Activated naive CD4-positive, alpha-beta T cell treated with anti-CD3 and anti-CD28 coated beads, Interleukin-2, amount 10 ng/mL, durations not matched to agents 7 days and 5 days (primary cell): ENCODE data around the gene ARL3.

Source experiments
- CTCF ChIA-PET: fragments of 350-600 bp; sonication (Branson Sonifier 250); formaldehyde crosslinking; loops from one replicate; lab custom pipeline; 2021; ENCODE audit warnings: antibody characterized with exemption; lab: Charles Lee
- DNase-seq: peaks from one replicate; pipeline ENCODE4 v3.0.0-alpha.2; 2020
- H3K27ac Mint-ChIP-seq: one replicate; pipeline ENCODE4 v1.8.0; 2021; ENCODE audit warnings: mild to moderate bottlenecking, moderate library complexity, mixed read lengths
- H3K27me3 Mint-ChIP-seq: one replicate; pipeline ENCODE4 v1.8.0; 2021; ENCODE audit warnings: mild to moderate bottlenecking, mixed read lengths
- H3K36me3 Mint-ChIP-seq: one replicate; pipeline ENCODE4 v1.8.0; 2021; ENCODE audit warnings: mixed read lengths
- H3K4me1 Mint-ChIP-seq: one replicate; pipeline ENCODE4 v1.8.0; 2021; ENCODE audit warnings: mixed read lengths
- H3K4me3 Mint-ChIP-seq: one replicate; pipeline ENCODE4 v1.8.0; 2021; ENCODE audit warnings: mild to moderate bottlenecking, moderate library complexity, mixed read lengths
- H3K9me3 Mint-ChIP-seq: one replicate; pipeline ENCODE4 v1.8.0; 2021; ENCODE audit warnings: mixed read lengths

Gene ARL3

GRCh38 chr10:102678842-102679289 is 35.3 kb downstream of the ARL3 start:
- no peak overlapping the region for H3K4me3 Mint-ChIP-seq
- peaks cover 2% of the 10 kb centered on the region for H3K36me3 Mint-ChIP-seq
- peaks cover 51% of the 10 kb centered on the region for H3K4me1 Mint-ChIP-seq
- CTCF ChIA-PET = interaction anchor here (0.7 to 3.8 kb wide), 3 partner anchors 31 to 34 kb away, joined by 3 to 15 read pairs (median 4); partner anchors contain the start of genes ARL3 and SFXN2
- H3K27ac Mint-ChIP-seq = no peak overlapping the region
- DNase-seq = peak; percentile 32
- no peaks in the 10 kb centered on the region for H3K27me3 Mint-ChIP-seq
- no peaks in the 10 kb centered on the region for H3K9me3 Mint-ChIP-seq

GRCh38 chr10:102678068-102678400 is 36.2 kb downstream of the ARL3 start:
- no peak for DNase-seq
- CTCF ChIA-PET = interaction anchor here (0.8 to 3.8 kb wide), 3 partner anchors 8 to 35 kb away, joined by 4 to 15 read pairs (median 4); partner anchors contain the start of genes ARL3 and SFXN2
- Mint-ChIP-seq H3K36me3 (peaks cover 2% of the 10 kb centered on the region), H3K27ac (no peak overlapping the region), H3K4me1 (peaks cover 59% of the 10 kb centered on the region), H3K9me3 (no peaks in the 10 kb centered on the region), H3K4me3 (no peak overlapping the region), H3K27me3 (no peaks in the 10 kb centered on the region)

GRCh38 chr10:102677331-102678067 is 36.7 kb downstream of the ARL3 start:
- no peak for DNase-seq
- peaks cover 63% of the 10 kb centered on the region for H3K4me1 Mint-ChIP-seq
- CTCF ChIA-PET = interaction anchor here (0.8 to 3.8 kb wide), 2 partner anchors 8 to 36 kb away, joined by 4 to 15 read pairs; partner anchors contain the start of genes ARL3 and SFXN2
- H3K27ac Mint-ChIP-seq = no peak overlapping the region
- H3K27me3 Mint-ChIP-seq = no peaks in the 10 kb centered on the region
- no peaks in the 10 kb centered on the region for H3K9me3 Mint-ChIP-seq
- peaks cover 2% of the 10 kb centered on the region for H3K36me3 Mint-ChIP-seq
- no peak overlapping the region for H3K4me3 Mint-ChIP-seq

GRCh38 chr10:102676534-102677315 is 37.5 kb downstream of the ARL3 start:
- no peak overlapping the region for H3K27ac Mint-ChIP-seq

GRCh38 chr10:102675666-102676533 is 38.3 kb downstream of the ARL3 start:
- Mint-ChIP-seq H3K4me3 (no peak overlapping the region), H3K27ac (no peak overlapping the region), H3K27me3 (no peaks in the 10 kb centered on the region), H3K4me1 (peaks cover 51% of the 10 kb centered on the region), H3K36me3 (no peaks in the 10 kb centered on the region), H3K9me3 (no peaks in the 10 kb centered on the region)
- DNase-seq = no peak
- CTCF ChIA-PET = interaction anchor here (0.6 to 2.4 kb wide), 7 partner anchors 12 to 178 kb away, joined by 3 to 9 read pairs (median 5); partner anchors contain the start of genes ARL3, SFXN2 and TRIM8

More at GRCh38 chr10:102676534-102677315, 37.5 kb downstream of the ARL3 start:
- no peaks in the 10 kb centered on the region for H3K9me3 Mint-ChIP-seq
- H3K4me3 Mint-ChIP-seq = no peak overlapping the region
- peaks cover 56% of the 10 kb centered on the region for H3K4me1 Mint-ChIP-seq
- no peaks in the 10 kb centered on the region for H3K27me3 Mint-ChIP-seq
- CTCF ChIA-PET = interaction anchor here (1.2 to 3.8 kb wide), 3 partner anchors 32 to 37 kb away, joined by 5 to 15 read pairs (median 5); partner anchors contain the start of genes ARL3, SFXN2 and TRIM8
- H3K36me3 Mint-ChIP-seq = peaks cover 2% of the 10 kb centered on the region
- no peak for DNase-seq

GRCh38 chr10:102675011-102675665 is 39.1 kb downstream of the ARL3 start:
- no peaks in the 10 kb centered on the region for H3K27me3 Mint-ChIP-seq
- CTCF ChIA-PET = interaction anchor here (0.6 to 2.4 kb wide), 12 partner anchors 11 to 177 kb away, joined by 3 to 9 read pairs (median 4); partner anchors contain the start of genes ARL3, SFXN2, SUFU and TRIM8
- DNase-seq = no peak
- peak overlapping the region; percentile 76 for H3K27ac Mint-ChIP-seq
- peak overlapping the region; percentile 73 for H3K4me3 Mint-ChIP-seq
- no peaks in the 10 kb centered on the region for H3K9me3 Mint-ChIP-seq
- peaks cover 47% of the 10 kb centered on the region for H3K4me1 Mint-ChIP-seq
- no peaks in the 10 kb centered on the region for H3K36me3 Mint-ChIP-seq

- Mint-ChIP-seq H3K4me3 (peak overlapping the region; percentile 73), H3K27ac (peak overlapping the region; percentile 76), H3K9me3 (no peaks in the 10 kb centered on the region), H3K4me1 (peaks cover 49% of the 10 kb centered on the region), H3K36me3 (no peaks in the 10 kb centered on the region), H3K27me3 (no peaks in the 10 kb centered on the region)
- CTCF ChIA-PET = interaction anchor here (0.9 to 2.4 kb wide), 11 partner anchors 11 to 170 kb away, joined by 3 to 9 read pairs (median 4); partner anchors contain the start of gene SUFU
- DNase-seq = peak; percentile 51
These were observed 39.6 kb downstream of the ARL3 start for GRCh38 chr10:102674566-102674965.

GRCh38 chr10:102673819-102674511 is 40.2 kb downstream of the ARL3 start:
- peak; percentile 90 for DNase-seq
- Mint-ChIP-seq H3K36me3 (no peaks in the 10 kb centered on the region), H3K4me3 (peak overlapping the region; percentile 73), H3K27ac (peak overlapping the region; percentile 76), H3K27me3 (no peaks in the 10 kb centered on the region), H3K4me1 (peaks cover 52% of the 10 kb centered on the region), H3K9me3 (no peaks in the 10 kb centered on the region)
- CTCF ChIA-PET = interaction anchor here (0.9 to 2.4 kb wide), 12 partner anchors 10 to 169 kb away, joined by 3 to 9 read pairs (median 4); partner anchors contain the start of gene SUFU

GRCh38 chr10:102673236-102673818 is 40.9 kb downstream of the ARL3 start:
- Mint-ChIP-seq H3K27me3 (no peaks in the 10 kb centered on the region), H3K9me3 (no peaks in the 10 kb centered on the region), H3K36me3 (no peaks in the 10 kb centered on the region), H3K27ac (peak overlapping the region; percentile 76), H3K4me1 (peaks cover 54% of the 10 kb centered on the region), H3K4me3 (peak overlapping the region; percentile 73)
- no peak for DNase-seq
- CTCF ChIA-PET = interaction anchor here (0.9 to 2.4 kb wide), 7 partner anchors 12 to 169 kb away, joined by 3 to 6 read pairs (median 4); partner anchors contain the start of gene SUFU

- CTCF ChIA-PET = interaction anchor here (1.1 to 3.3 kb wide), 6 partner anchors 9 to 43 kb away, joined by 3 to 14 read pairs (median 8); partner anchors contain the start of genes ARL3 and TRIM8
- H3K4me1 Mint-ChIP-seq = peaks cover 51% of the 10 kb centered on the region
- DNase-seq = no peak
- H3K27ac Mint-ChIP-seq = no peak overlapping the region
- no peaks in the 10 kb centered on the region for H3K36me3 Mint-ChIP-seq
- H3K4me3 Mint-ChIP-seq = no peak overlapping the region
- H3K27me3 Mint-ChIP-seq = no peaks in the 10 kb centered on the region
- no peaks in the 10 kb centered on the region for H3K9me3 Mint-ChIP-seq
These were observed 43.2 kb downstream of the ARL3 start for GRCh38 chr10:102670871-102671434.

- Mint-ChIP-seq H3K4me1 (peaks cover 43% of the 10 kb centered on the region), H3K36me3 (no peaks in the 10 kb centered on the region), H3K4me3 (no peak overlapping the region), H3K27me3 (no peaks in the 10 kb centered on the region), H3K27ac (no peak overlapping the region), H3K9me3 (no peaks in the 10 kb centered on the region)
- no peak for DNase-seq
- CTCF ChIA-PET = interaction anchor here (1.0 to 3.3 kb wide), 7 partner anchors 8 to 42 kb away, joined by 4 to 14 read pairs (median 5); partner anchors contain the start of gene TRIM8
These were observed 44.0 kb downstream of the ARL3 start for GRCh38 chr10:102670065-102670670.
